GM18499 (cell line): ENCODE data around the gene ITPRIPL2.

Source experiments
- ATAC-seq: cut with Tn5 transposase; IDR thresholded peaks from one replicate; pipeline ENCODE4 v1.9.1; 2021; ENCODE audit warnings: moderate number of reproducible peaks; ENCODE audit not compliant: insufficient read depth, unreplicated experiment

ITPRIPL2 gene

DNA sequence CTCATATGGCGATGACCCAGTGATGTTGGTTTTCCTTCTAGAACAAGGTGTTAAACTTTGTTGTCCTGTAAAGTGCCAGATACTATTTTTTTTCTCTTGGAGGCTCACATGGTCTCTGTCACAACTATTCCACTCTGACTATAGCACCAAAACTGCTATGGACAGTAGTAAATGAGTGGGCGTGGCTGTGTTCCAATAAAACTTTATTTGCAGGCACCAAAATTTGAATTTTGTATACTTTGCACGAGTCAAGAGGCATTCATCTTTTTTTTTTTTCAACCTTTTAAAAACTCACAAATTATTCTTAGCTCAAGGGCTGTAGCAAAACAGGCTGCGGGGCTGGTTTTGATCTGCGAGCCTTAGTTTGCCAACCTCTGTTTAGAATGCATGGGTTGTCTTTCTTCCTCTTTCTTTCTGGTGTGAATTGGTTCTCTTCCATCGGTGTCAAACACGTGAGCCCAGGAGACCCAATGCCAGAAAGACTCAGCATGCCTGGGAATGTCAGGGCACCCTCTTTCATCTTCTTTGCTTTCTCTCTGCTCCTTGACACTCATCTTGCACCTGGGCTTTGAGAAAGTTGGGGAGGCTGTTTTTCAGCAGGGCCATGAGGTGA, 56.4 kb downstream of the ITPRIPL2 start:
- ATAC-seq, result no peak
